Neuron (in vitro differentiated cells): ENCODE measurements around the gene PDE7B.

ENCODE experiments used
- H2AFZ ChIP-seq: one replicate; pipeline ENCODE4 v1.6.1; 2013; ENCODE audit warnings: low read depth, mild to moderate bottlenecking, inconsistent platforms, low read length, moderate library complexity
- H3K27me3 ChIP-seq: one replicate; pipeline ENCODE4 v1.6.1; 2013; ENCODE audit warnings: low read length; ENCODE audit not compliant: insufficient read depth
- H3K36me3 ChIP-seq: one replicate; pipeline ENCODE4 v1.6.1; 2013; ENCODE audit warnings: low read length; ENCODE audit not compliant: insufficient read depth
- H3K4me1 ChIP-seq: one replicate; pipeline ENCODE4 v1.6.1; 2013; ENCODE audit warnings: low read length; ENCODE audit not compliant: insufficient read depth
- H3K4me3 ChIP-seq: 2 replicates; pipeline ENCODE4 v1.5.1; 2013; ENCODE audit warnings: mild to moderate bottlenecking, low read length, moderate library complexity
- H3K9me3 ChIP-seq: one replicate; pipeline ENCODE4 v1.6.1; 2013; ENCODE audit warnings: low read length

Gene PDE7B

DNA sequence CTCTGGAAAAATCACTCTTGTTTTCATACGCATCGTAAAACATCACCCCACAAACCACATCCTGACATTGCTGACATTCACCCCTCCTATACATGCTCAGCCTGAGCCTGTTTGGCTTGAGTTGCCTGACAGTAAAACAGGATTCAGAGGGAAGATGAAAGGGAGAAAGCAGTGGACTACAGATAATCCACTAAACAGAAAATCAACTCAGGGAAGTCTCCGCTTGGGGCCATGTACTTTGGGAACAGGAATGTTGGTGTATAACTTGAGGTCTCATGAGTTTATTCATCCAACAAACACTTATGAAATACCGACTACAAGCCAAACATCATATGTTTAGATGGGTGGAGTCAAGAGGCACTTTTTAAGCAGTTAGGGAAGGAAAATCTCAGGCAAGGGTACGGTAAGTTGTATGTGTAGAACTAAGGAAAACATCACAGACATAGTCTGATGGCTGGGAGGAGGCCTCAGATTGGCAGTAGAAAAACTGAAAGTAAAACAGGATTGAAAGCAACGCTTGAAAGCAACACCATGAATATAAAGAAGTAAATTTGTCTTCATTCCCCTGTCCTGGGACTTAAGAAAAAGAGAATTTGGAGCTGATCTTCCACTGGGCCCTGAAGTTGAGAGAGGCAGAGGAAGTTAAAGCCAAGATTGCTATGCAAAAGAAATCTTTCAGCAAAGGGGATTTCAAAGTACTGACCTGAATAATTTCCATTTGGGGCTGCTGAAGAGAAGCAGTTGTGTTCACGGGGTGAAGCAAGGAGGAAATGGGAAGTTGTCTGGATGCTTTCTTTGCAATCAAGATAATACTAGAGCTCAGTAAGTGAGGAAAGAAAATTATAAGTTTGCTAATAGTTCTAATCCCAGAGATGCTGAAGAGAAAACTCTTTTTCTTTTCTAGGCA is 28.8 kb downstream of the PDE7B start:
- H3K36me3 ChIP-seq: no peaks in the 10 kb centered on the region
- H3K27me3 ChIP-seq: no peaks in the 10 kb centered on the region
- no peak overlapping the region for H2AFZ ChIP-seq
- no peaks in the 10 kb centered on the region for H3K9me3 ChIP-seq
- no peak overlapping the region for H3K4me3 ChIP-seq
- H3K4me1 ChIP-seq: no peaks in the 10 kb centered on the region

DNA sequence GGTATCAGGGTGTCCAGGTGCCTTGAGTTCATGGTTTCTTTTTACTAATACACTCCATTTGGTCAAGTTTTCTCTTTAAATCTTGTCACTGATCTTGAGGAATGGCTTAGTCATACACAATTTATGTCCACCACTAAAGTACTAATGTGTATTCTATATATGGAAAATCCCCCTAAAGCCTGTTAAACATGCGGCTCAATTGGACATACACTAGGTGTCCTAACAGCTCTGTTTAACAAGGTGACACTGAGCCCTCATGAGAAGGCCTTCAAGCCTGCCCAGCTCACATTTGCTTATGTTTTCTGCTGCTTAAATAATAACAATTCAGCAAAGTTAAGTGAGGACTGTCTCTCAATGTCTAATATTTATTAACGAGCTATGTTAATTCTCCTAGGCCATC is 31.5 kb downstream of the PDE7B start:
- Histone ChIP-seq H3K4me1 (no peaks in the 10 kb centered on the region), H3K9me3 (no peaks in the 10 kb centered on the region)

DNA sequence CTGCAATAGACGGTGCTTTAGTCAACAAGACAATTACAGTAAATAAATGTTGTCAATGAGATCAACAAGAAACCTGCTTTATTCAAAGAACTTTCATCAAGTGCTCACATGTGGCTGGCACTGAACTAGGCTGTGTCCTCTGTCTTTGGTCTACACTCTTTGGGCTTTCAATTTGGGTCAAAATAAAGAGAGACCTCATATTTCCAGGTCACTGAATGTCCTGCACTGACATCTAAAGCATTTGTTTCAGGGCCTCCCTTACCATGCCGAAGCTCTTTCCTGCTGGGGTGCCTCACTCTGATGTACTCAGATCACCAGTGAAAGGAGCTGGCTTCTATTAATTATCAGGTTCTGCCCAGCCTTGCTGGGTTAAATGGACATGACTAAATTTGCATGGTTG is 32.0 kb downstream of the PDE7B start:
- no peaks in the 10 kb centered on the region for H3K27me3 ChIP-seq
- no peak overlapping the region for H2AFZ ChIP-seq
- no peaks in the 10 kb centered on the region for H3K36me3 ChIP-seq
- H3K9me3 ChIP-seq: no peaks in the 10 kb centered on the region
- no peak overlapping the region for H3K4me3 ChIP-seq
- H3K4me1 ChIP-seq: no peaks in the 10 kb centered on the region

More for the DNA sequence above, 31.5 kb downstream of the PDE7B start:
- no peak overlapping the region for H3K4me3 ChIP-seq
- no peaks in the 10 kb centered on the region for H3K36me3 ChIP-seq
- no peak overlapping the region for H2AFZ ChIP-seq
- no peaks in the 10 kb centered on the region for H3K27me3 ChIP-seq

DNA sequence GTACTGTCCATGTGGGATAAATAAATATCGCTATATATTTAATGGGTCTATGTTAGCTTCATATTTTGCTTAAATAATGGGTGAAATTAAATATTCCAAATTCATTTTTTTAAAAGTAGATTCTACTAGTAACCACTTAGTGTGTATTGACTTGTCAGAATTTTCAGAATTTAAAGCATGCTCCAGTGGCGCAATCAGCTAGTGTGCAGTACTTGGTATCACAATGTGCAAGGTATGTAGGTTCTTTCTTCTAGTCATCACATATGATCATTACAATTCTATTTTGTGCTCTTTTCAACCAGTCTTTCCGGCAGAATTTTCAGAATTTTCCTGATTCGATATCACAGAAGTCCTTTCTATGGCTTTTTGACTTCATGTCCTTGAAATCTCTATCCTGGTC is 32.6 kb downstream of the PDE7B start:
- Histone ChIP-seq H3K9me3 (no peaks in the 10 kb centered on the region), H3K36me3 (no peaks in the 10 kb centered on the region), H3K27me3 (no peaks in the 10 kb centered on the region), H2AFZ (no peak overlapping the region), H3K4me1 (no peaks in the 10 kb centered on the region), H3K4me3 (no peak overlapping the region)

DNA sequence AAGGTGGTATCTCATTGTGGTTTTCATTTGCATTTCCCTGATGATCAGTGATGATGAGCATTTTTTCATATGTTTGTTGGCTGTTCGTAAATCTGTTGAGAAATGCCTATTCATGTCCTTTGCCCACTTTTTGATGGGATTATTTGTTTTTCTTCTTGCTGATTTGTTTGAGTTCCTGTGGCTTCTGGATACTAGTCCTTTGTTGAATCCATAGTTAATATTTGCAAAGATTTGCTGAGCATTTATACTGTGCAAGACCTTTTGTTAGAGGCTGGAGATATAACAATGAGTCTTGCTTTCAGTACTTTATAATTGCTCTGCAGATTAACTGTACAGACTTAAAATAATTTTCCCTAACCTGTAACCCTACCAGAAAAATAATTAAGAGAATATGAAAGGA is 35.6 kb downstream of the PDE7B start:
- Histone ChIP-seq H3K27me3 (no peaks in the 10 kb centered on the region), H3K36me3 (no peaks in the 10 kb centered on the region)

DNA sequence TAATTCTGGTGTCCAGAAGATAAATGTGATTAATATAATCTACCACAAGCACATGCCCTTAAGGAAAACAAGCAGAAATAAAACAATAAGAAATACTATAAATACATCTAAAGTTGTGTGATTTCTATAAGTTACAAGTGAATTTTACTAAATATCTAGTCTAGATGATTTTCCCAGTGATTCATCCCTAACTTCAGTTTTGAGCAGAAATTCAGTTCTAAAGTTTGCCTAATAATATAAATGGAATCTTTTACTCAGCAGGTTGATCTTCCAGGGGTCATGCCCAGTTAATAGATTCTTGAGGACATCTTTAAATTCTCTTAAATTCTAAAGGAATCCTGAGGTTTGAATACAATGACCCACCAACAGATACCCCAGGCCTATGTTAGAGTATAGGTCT is 37.3 kb downstream of the PDE7B start:
- no peak overlapping the region for H3K4me3 ChIP-seq
- no peaks in the 10 kb centered on the region for H3K9me3 ChIP-seq
- no peaks in the 10 kb centered on the region for H3K27me3 ChIP-seq
- H3K36me3 ChIP-seq: no peaks in the 10 kb centered on the region
- H3K4me1 ChIP-seq: no peaks in the 10 kb centered on the region
- no peak overlapping the region for H2AFZ ChIP-seq

More for the DNA sequence above, 35.6 kb downstream of the PDE7B start:
- no peak overlapping the region for H2AFZ ChIP-seq
- no peak overlapping the region for H3K4me3 ChIP-seq
- no peaks in the 10 kb centered on the region for H3K9me3 ChIP-seq
- no peaks in the 10 kb centered on the region for H3K4me1 ChIP-seq

DNA sequence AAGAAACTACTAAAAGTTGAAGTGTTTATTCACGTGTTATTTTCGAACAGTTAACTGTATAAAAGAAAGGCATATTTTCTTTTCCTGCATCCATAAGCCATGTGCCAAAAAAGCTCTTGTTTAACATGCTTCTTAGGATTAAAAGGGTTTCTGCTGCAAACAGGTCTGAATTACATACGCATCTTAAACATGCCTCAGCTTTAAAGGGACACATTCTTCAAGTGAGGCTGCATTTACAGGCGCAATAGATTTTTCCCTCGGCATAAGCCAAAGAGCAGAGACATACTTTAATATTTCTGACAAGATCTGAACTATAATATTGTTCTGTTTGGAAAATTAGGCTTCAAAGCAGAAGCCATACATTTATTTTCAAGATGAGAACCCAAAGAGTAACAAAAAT is 39.4 kb downstream of the PDE7B start:
- Histone ChIP-seq H3K27me3 (no peaks in the 10 kb centered on the region), H3K36me3 (no peaks in the 10 kb centered on the region), H2AFZ (no peak overlapping the region), H3K4me1 (no peaks in the 10 kb centered on the region), H3K4me3 (no peak overlapping the region), H3K9me3 (no peaks in the 10 kb centered on the region)

DNA sequence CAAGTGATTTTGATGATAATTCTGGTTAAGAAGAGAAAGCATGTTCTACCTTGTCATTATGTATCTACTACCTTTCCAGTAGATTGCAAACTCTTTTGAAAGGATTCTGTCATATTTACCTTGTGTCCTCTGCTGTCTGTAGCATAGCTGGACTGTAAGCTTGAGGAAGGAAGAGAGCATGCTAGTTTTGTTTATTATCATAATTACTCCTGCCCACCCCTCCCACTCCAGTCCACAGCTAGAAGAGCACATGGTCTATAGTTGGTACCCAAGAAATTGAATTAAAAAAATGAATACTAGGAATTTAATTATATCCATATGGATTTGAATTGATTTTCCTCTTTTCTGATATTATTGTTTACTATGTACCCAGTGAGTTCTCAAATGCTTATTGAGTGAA is 40.2 kb downstream of the PDE7B start:
- no peak overlapping the region for H2AFZ ChIP-seq
- no peaks in the 10 kb centered on the region for H3K4me1 ChIP-seq
- H3K4me3 ChIP-seq: no peak overlapping the region
- H3K27me3 ChIP-seq: no peaks in the 10 kb centered on the region
- H3K36me3 ChIP-seq: no peaks in the 10 kb centered on the region
- H3K9me3 ChIP-seq: no peaks in the 10 kb centered on the region

DNA sequence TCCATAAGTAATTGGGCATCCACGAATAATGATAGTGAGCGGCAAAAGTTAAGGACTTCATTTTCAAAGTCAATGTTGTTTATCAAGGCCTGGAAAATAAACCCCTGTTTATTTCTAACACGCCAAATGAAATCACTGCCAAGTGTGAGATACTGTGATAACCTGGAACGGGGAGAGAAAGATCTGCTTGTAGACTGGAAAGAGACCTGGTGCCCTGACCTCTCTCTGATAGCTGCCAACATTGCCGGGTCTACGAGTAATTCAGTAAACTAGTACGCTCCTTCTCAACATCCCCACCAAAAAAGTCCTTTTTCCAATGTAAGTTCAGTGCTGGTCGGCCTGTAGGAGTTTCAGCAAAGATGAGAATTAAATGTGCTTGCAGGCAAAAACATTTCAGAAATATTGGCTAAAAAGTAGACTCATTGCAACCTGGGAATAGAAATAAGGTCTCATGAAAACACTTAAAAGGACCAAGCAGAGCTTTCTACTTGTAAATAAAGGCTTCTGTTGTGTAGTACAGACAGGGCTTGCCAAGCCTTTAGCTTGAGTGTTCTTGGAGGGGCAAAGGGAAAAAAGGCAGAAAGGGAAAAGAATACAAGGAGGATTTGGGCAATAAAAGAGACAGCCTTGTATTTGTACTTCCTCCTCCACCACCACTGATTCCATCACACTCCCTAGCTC is 43.9 kb downstream of the PDE7B start:
- Histone ChIP-seq H2AFZ (no peak overlapping the region), H3K27me3 (no peaks in the 10 kb centered on the region), H3K36me3 (no peaks in the 10 kb centered on the region), H3K4me1 (no peaks in the 10 kb centered on the region), H3K4me3 (no peak overlapping the region), H3K9me3 (no peaks in the 10 kb centered on the region)

DNA sequence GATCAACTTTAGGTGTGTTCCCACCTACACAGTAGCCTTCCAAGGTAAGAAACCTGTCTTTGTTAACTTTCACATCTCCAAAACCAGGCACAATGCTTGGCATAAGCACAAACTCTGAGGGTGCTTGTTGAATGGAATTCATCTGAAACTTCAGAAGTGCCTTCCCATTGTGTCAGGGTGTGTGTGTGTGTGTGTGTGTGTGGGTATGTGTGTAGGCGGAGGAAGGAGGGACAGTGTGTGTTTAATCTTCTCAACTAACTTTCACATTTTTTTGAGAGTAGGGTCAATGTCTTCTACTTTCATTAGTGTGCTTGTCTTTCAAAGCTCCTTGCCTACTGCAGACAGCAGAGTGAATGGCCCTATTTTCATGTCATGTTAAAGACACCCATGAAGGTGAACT is 45.6 kb downstream of the PDE7B start:
- no peak overlapping the region for H2AFZ ChIP-seq

DNA sequence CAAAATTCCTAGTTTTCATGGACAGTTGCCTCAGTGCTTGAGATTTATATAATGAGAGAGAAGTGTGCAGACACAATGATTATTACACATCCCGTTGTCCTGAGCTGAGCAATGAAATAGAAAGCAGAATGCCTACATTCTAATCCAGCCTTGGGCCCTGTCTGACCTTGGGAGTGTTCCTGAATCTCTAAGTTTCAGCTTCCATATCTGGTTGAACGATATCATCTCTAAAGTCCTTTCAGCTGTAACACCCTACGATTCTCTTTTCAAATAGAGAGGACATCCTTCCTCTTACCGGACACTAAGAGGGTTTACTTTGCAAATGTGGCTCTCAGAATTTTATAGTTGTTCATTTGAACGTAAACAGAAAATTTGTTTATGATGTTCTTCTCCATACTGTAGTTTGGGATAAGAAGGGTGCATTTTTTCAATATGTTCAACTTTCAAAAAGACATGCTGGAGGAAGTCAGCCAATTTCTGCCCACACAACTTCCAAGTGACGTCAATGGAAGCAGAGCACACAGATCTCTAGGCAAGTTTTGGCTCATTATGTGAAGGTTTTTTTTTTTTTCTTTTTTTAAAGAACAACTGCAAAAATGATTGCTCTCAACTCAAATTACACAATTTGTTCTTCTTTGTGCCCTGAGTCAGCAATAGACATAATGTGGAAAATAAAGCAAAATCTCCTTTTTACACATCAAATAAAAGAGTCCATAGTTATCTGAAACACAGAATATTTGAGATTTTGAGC is 50.4 kb downstream of the PDE7B start:
- Histone ChIP-seq H3K27me3 (no peaks in the 10 kb centered on the region), H3K36me3 (no peaks in the 10 kb centered on the region), H2AFZ (no peak overlapping the region), H3K4me1 (no peaks in the 10 kb centered on the region), H3K4me3 (no peak overlapping the region), H3K9me3 (no peaks in the 10 kb centered on the region)

More for the DNA sequence above, 45.6 kb downstream of the PDE7B start:
- Histone ChIP-seq H3K27me3 (no peaks in the 10 kb centered on the region), H3K36me3 (no peaks in the 10 kb centered on the region), H3K4me1 (no peaks in the 10 kb centered on the region), H3K4me3 (no peak overlapping the region), H3K9me3 (no peaks in the 10 kb centered on the region)

DNA sequence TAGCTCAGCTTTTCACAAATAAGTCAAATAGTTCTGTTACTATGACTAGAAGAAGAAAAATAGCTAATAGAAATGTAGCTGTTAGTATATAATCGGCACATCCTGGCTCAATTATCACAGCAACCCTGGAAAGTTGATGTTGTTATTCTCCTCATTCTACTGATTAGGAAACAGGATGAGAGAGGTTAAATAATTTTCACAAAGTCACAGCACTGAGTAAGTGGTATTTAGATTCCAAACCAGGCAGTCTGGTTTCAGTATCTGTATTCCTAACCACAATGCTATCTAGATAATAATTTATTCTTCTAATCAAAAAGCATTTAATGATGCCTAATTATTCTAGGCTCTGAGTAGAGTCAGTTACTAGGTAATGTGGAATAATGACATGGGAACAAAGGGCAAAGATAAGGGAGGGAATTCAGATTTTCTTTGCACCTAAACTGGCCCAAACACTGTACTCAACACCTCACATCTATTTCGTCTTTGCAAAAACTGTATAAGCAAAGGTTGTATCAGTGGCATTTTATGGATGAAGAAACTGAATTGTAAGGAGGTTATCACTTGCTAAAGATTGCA is 51.3 kb downstream of the PDE7B start:
- H3K4me3 ChIP-seq: no peak overlapping the region
- H3K27me3 ChIP-seq: no peaks in the 10 kb centered on the region

DNA sequence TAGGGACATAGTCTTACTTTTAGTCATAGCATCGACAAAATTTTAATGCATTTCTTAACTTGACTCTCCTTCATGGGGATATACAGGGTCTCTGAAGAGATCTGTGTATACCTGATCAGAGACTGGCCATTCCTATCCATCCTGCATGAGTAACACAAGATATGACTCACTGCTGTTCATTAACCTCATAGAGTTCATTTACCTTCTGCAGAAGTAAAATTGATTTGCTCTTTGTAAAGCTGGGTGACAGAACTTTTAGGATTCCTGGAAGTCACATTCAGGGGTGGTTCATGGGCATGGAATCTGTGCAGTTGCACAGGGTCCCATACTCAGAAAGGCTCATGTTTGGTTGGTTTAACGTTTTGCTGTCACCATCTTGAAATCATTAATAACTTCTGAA is 53.2 kb downstream of the PDE7B start:
- no peaks in the 10 kb centered on the region for H3K4me1 ChIP-seq
- H3K36me3 ChIP-seq: no peaks in the 10 kb centered on the region
- no peaks in the 10 kb centered on the region for H3K27me3 ChIP-seq

More for the DNA sequence above, 51.3 kb downstream of the PDE7B start:
- H3K9me3 ChIP-seq: no peaks in the 10 kb centered on the region
- no peaks in the 10 kb centered on the region for H3K36me3 ChIP-seq
- no peak overlapping the region for H2AFZ ChIP-seq
- no peaks in the 10 kb centered on the region for H3K4me1 ChIP-seq

More for the DNA sequence above, 53.2 kb downstream of the PDE7B start:
- Histone ChIP-seq H3K4me3 (no peak overlapping the region), H2AFZ (no peak overlapping the region), H3K9me3 (no peaks in the 10 kb centered on the region)
